Activated naive CD4-positive, alpha-beta T cell treated with Interleukin-2 at 50 U/mL for 16 hours (primary cell): Measurements from ENCODE around the gene CUEDC1.
A peak's percentile ranks its signal among the peaks of the same experiment; 100 is the strongest.
"Not testable (repeated sequence)": the region's sequence is repeated elsewhere in the genome, so short reads cannot be mapped to it uniquely, and the experiment has no call there.

ENCODE experiments used
- DNase-seq: peaks from one replicate; pipeline ENCODE4 v3.0.0-alpha.2; 2020

Gene CUEDC1

GRCh38 chr17:57859601-57860413 lies 95.4 kb downstream of the CUEDC1 start:
- no peak for DNase-seq

GRCh38 chr17:57858838-57859237 lies 96.4 kb downstream of the CUEDC1 start:
- no peak for DNase-seq

- DNase-seq, result no peak
Measured at GRCh38 chr17:57856792-57857620, 98.2 kb downstream of the CUEDC1 start.

- no peak for DNase-seq
Measured at GRCh38 chr17:57855391-57856035, 99.7 kb downstream of the CUEDC1 start.

- DNase-seq, result no peak
Measured at GRCh38 chr17:57853695-57854094, 101.5 kb downstream of the CUEDC1 start.

GRCh38 chr17:57852955-57853328 lies 102.3 kb downstream of the CUEDC1 start:
- DNase-seq, result no peak

- no peak for DNase-seq
Measured at GRCh38 chr17:57852092-57852954, 102.9 kb downstream of the CUEDC1 start.

- peak; percentile 98 for DNase-seq
Measured at GRCh38 chr17:57849874-57850754, 105.1 kb downstream of the CUEDC1 start, which contains the start of gene MRPS23. TSS of gene MRPS23 (minus strand) at chr17:57850044. CDS start at chr17:57850010, 34 bp downstream.

GRCh38 chr17:57849163-57849873 lies 105.9 kb downstream of the CUEDC1 start:
- no peak for DNase-seq

GRCh38 chr17:57846056-57846945 lies 108.9 kb downstream of the CUEDC1 start:
- not testable (repeated sequence) for DNase-seq

- no peak for DNase-seq
Measured at GRCh38 chr17:57842280-57842679, 112.9 kb downstream of the CUEDC1 start.

- no peak for DNase-seq
Measured at GRCh38 chr17:57839571-57839923, 115.7 kb downstream of the CUEDC1 start.

- DNase-seq, result no peak
Measured at GRCh38 chr17:57838857-57839570, 116.2 kb downstream of the CUEDC1 start.

GRCh38 chr17:57838453-57838852 lies 116.8 kb downstream of the CUEDC1 start:
- no peak for DNase-seq

- no peak for DNase-seq
Measured at GRCh38 chr17:57835333-57835900, 119.8 kb downstream of the CUEDC1 start.

- DNase-seq, result no peak
Measured at GRCh38 chr17:57834146-57834741, 121.0 kb downstream of the CUEDC1 start.

- peak; percentile 72 for DNase-seq
Measured at GRCh38 chr17:57833179-57833939, 121.9 kb downstream of the CUEDC1 start.
